ENCODE results near the gene INPP5J.
"Not testable (repeated sequence)": the region's sequence is repeated elsewhere in the genome, so short reads cannot be mapped to it uniquely, and the experiment has no call there.

INPP5J gene

DNA sequence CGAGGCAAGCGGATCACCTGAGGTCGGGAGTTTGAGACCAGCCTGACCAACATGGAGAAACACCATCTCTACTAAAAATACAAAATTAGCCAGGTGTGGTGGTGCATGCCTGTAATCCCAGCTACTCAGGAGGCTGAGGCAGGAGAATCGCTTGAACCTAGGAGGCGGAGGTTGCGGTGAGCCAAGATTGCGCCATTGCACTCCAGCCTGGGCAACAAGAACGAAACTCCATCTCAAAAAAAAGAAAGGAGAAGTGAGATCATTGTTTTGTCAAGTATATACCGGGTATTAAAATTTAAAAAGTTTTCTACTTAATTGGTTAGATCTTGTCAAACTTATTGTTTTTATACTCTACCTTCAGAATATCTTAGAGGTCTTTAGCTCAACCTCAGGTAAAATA, 49.0 kb downstream of the INPP5J start:
- H3K4me3 ChIP-seq; in situ Hi-C loops (cut with MboI; ENCODE audit: low sequenced_read_pairs); H3K4me1 ChIP-seq; H3K9me3 ChIP-seq; H3K27me3 ChIP-seq (ENCODE audit: low read depth); DNase-seq (ENCODE audit: low spot score in 2 of 2): not testable (repeated sequence)
- H3K36me3 ChIP-seq (replicated peaks): peaks cover 11% of the 10 kb centered on the region; the same call in 1 of the 2 replicates

DNA sequence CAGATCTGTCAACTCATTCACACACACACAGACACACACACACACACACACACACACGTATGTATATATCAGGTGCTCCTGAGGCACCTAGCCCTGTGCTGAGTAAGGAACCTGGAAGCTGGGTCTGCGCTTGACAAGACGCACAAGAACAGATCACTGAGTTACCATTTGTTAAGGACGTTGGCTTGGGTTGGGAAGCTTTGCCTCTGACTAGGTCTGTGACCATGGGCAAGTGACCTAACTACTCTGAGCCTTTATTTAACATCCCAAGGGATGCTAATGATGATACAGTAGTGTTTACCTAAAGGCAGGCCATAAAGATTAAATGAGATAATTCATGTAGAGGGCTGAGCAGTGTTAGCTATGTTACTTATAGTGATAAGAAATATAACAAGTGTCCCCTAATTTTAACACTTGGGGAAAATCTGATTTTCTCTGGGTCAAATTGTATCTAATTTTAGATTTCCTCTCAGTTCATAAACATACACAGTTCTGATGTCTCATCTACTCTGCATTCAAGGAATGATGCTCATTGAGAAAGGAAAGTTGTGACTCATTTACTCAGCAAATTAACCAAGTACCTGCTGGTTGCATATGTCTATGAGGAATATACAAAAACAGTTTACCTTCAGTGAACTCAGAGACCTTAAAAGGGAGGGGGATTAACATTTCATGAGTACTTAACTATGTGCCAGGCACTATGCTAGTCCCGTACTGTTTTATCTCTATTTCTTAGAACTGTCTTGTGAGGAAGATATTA, 50.8 kb downstream of the INPP5J start:
- H3K9me3 ChIP-seq: no peaks in the 10 kb centered on the region
- DNase-seq (ENCODE audit: low spot score in 2 of 2): no peak
- no peaks in the 10 kb centered on the region for H3K4me1 ChIP-seq
- in situ Hi-C loops (cut with MboI; ENCODE audit: low sequenced_read_pairs): no loop called here
- no peaks in the 10 kb centered on the region for H3K27me3 ChIP-seq (ENCODE audit: low read depth)
- no peak overlapping the region for H3K4me3 ChIP-seq
- H3K36me3 ChIP-seq (replicated peaks): peaks cover 10% of the 10 kb centered on the region

DNA sequence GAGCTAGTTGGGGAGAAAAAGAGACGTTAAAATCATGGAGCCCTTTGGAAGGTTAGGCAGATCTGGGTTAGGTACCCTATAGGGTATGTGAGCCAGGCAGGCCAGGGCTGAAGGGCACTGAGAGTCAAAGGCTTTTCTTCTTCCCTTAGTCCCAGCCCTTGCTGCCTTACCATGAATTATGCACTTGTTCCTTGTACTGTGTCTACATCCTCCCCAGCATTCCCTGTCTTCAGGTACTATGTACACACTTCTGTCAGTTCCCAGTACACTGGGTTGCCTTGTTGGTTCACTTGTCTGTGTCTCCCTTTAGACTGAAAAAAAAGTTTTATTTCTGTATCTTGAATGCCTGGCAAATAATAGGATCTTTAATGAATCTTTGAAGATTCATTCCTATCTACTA, 54.2 kb downstream of the INPP5J start:
- no peak for DNase-seq (ENCODE audit: low spot score in 2 of 2)
- H3K27me3 ChIP-seq (ENCODE audit: low read depth): no peaks in the 10 kb centered on the region
- H3K4me3 ChIP-seq: no peak overlapping the region
- in situ Hi-C loops (cut with MboI; ENCODE audit: low sequenced_read_pairs): no loop called here
- no peaks in the 10 kb centered on the region for H3K4me1 ChIP-seq
- H3K36me3 ChIP-seq (replicated peaks): peaks cover 15% of the 10 kb centered on the region
- no peaks in the 10 kb centered on the region for H3K9me3 ChIP-seq

DNA sequence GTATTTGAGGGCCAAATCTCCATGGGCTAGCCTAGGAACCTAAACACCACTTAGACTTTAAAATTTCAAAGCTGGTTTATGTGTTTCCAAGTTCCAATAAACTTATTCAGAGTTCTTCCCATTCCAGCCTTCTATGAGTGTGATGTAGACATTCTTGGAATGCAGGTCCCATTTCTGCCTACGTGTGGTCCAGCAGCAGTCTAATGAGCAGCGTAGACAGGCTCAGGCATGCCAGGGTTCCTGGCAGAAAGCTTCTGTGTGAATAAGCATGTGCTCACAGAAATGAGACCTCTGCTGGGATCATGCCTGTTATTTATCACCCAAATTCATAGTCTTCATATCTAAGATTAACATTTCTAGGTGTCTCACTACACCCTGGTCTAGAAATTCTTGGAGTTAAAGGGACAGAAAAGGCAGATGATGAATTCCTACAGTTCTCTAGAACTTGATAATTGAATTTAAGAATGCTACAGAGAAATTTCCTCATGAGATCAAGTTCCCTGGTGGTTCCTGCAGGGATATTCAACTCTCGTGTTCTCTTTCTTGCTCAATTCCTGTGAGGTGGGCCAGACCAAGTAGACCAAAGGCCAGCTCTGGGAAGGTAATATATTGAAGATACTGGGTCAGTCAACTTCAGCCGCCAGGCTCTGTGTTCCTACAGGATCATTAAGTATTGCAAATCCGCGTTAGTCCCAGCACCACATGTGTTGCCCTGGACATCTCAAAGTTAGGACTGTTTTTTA, 54.8 kb downstream of the INPP5J start:
- no peaks in the 10 kb centered on the region for H3K9me3 ChIP-seq
- H3K4me3 ChIP-seq: no peak overlapping the region
- DNase-seq (ENCODE audit: low spot score in 2 of 2): no peak
- H3K36me3 ChIP-seq (replicated peaks): peaks cover 19% of the 10 kb centered on the region
- no peaks in the 10 kb centered on the region for H3K4me1 ChIP-seq
- H3K27me3 ChIP-seq (ENCODE audit: low read depth): no peaks in the 10 kb centered on the region
- in situ Hi-C loops (cut with MboI; ENCODE audit: low sequenced_read_pairs): no loop called here

DNA sequence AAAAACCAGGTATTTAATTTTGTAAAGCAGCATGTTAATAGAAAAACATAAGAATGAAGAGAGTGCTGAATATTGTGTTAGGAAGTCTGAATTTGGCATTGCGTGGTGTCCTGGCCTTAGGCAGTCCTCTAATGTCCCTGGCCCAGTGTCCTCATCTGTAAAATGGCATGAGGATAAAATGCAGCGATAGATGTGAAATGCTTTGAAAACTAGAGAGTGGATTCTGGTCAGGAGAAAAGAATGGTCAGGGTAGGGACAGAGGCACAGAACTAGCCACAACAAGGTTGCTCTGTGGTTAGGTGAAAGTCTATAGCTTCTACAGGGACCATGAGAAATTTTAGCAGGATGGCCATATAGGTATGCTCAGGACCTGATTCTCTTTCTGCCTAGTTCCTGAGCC, 56.1 kb downstream of the INPP5J start:
- peaks cover 20% of the 10 kb centered on the region for H3K36me3 ChIP-seq (replicated peaks)
- in situ Hi-C loops (cut with MboI; ENCODE audit: low sequenced_read_pairs): no loop called here
- no peaks in the 10 kb centered on the region for H3K4me1 ChIP-seq
- no peak overlapping the region for H3K4me3 ChIP-seq
- no peak for DNase-seq (ENCODE audit: low spot score in 2 of 2)
- no peaks in the 10 kb centered on the region for H3K27me3 ChIP-seq (ENCODE audit: low read depth)
- H3K9me3 ChIP-seq: no peaks in the 10 kb centered on the region

DNA sequence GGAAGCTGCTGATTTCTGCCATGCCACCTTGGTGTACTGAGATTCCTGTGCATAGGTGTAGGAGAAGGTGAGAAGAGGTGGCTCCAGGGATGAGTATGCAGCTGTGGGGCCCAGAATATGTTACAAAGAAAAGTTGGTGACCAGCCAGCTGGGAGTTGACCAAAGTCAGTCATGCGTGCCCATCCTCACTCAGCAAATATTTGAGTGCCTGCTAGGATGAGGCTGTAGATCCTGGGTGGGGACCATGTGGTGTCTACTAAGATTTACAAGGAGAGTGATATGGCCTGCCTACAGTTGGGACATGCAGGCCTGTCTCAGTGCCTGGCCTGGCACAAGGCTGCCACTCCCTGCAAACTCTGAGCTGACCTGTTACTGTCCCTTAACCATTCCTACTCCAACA, 56.6 kb downstream of the INPP5J start:
- H3K4me3 ChIP-seq: no peak overlapping the region
- H3K4me1 ChIP-seq: no peaks in the 10 kb centered on the region
- no peak for DNase-seq (ENCODE audit: low spot score in 2 of 2)
- H3K9me3 ChIP-seq: no peaks in the 10 kb centered on the region
- no peaks in the 10 kb centered on the region for H3K27me3 ChIP-seq (ENCODE audit: low read depth)
- in situ Hi-C loops (cut with MboI; ENCODE audit: low sequenced_read_pairs): no loop called here
- peaks cover 16% of the 10 kb centered on the region for H3K36me3 ChIP-seq (replicated peaks)

DNA sequence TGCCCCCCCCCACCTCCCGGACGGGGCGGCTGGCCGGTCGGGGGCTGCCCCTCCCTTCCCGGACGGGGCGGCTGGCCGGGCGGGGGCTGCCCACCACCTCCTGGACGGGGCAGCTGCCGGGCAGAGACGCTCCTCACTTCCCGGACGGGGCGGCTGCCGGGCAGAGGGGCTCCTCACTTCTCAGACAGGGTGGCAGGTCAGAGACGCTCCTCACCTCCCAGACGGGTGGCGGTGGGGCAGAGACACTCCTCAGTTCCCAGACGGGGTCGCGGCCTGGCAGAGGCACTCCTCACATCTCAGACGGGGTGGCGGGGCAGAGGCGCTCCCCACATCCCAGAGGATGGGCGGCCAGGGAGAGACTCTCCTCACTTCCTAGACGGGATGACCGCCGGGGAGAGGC, 61.2 kb downstream of the INPP5J start:
- Histone ChIP-seq H3K27me3 (ENCODE audit: low read depth) (no peaks in the 10 kb centered on the region), H3K9me3 (no peaks in the 10 kb centered on the region), H3K4me3 (no peak overlapping the region), H3K36me3 (replicated peaks) (peaks cover 8% of the 10 kb centered on the region; the same call in 1 of the 2 replicates), H3K4me1 (no peaks in the 10 kb centered on the region)
- DNase-seq (ENCODE audit: low spot score in 2 of 2): no peak
- in situ Hi-C loops (cut with MboI; ENCODE audit: low sequenced_read_pairs): no loop called here
